ENCODE measurements around the gene LHFPL3.

The LHFPL3 gene

GRCh38 chr7:104628017-104628416 is 299.6 kb downstream of the LHFPL3 start:
- no peak for TF ChIP-seq SUZ12 (IDR thresholded peaks at IDR 0.05)
- TF ChIP-seq HDGF (IDR thresholded peaks at IDR 0.05; ENCODE audit: borderline replicate concordance): no peak
- TF ChIP-seq FOXA1 (IDR thresholded peaks at IDR 0.05): no peak
- TF ChIP-seq NFRKB (IDR thresholded peaks at IDR 0.05): no peak
- no peak for TF ChIP-seq SP1 (IDR thresholded peaks at IDR 0.05)
- no peak for TF ChIP-seq ARNT (IDR thresholded peaks at IDR 0.05)
- TF ChIP-seq FOXM1 (IDR thresholded peaks at IDR 0.05; ENCODE audit: borderline replicate concordance): no peak
- TF ChIP-seq, protein P1, sequence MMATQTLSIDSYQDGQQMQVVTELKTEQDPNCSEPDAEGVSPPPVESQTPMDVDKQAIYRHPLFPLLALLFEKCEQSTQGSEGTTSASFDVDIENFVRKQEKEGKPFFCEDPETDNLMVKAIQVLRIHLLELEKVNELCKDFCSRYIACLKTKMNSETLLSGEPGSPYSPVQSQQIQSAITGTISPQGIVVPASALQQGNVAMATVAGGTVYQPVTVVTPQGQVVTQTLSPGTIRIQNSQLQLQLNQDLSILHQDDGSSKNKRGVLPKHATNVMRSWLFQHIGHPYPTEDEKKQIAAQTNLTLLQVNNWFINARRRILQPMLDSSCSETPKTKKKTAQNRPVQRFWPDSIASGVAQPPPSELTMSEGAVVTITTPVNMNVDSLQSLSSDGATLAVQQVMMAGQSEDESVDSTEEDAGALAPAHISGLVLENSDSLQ (IDR thresholded peaks at IDR 0.05): no peak
- no peak for TF ChIP-seq ZNF384 (IDR thresholded peaks at IDR 0.05)
- TF ChIP-seq FOXK2 (IDR thresholded peaks at IDR 0.05): no peak
- no peak for TF ChIP-seq ELF4 (IDR thresholded peaks at IDR 0.05)
- TF ChIP-seq TARDBP (IDR thresholded peaks at IDR 0.05): no peak
- TF ChIP-seq CTBP1 (IDR thresholded peaks at IDR 0.05; ENCODE audit: borderline replicate concordance): no peak
- no peak for TF ChIP-seq L3MBTL2 (conservative IDR thresholded peaks at IDR 0.05)
- no peak for TF ChIP-seq BHLHE40 (IDR thresholded peaks at IDR 0.05; ENCODE audit: borderline replicate concordance)
- TF ChIP-seq LEF1 (IDR thresholded peaks at IDR 0.05; ENCODE audit: borderline replicate concordance): no peak
- DNase-seq (ENCODE audit: extremely low spot score): no peak
- ChIA-PET POLR2A (no interaction called here), CTCF (no interaction called here)

GRCh38 chr7:104629408-104629807 is 301.0 kb downstream of the LHFPL3 start:
- no peak for TF ChIP-seq SUZ12 (IDR thresholded peaks at IDR 0.05)
- no peak for TF ChIP-seq FOXM1 (IDR thresholded peaks at IDR 0.05; ENCODE audit: borderline replicate concordance)
- POLR2A ChIA-PET: no interaction called here

GRCh38 chr7:104640506-104640905 is 312.1 kb downstream of the LHFPL3 start:
- no peak for TF ChIP-seq ELF4 (IDR thresholded peaks at IDR 0.05)
- no peak for TF ChIP-seq L3MBTL2 (conservative IDR thresholded peaks at IDR 0.05)
- no peak for TF ChIP-seq SP1 (IDR thresholded peaks at IDR 0.05)
- TF ChIP-seq, protein P1 (IDR thresholded peaks at IDR 0.05): no peak
- no peak for TF ChIP-seq CTBP1 (IDR thresholded peaks at IDR 0.05; ENCODE audit: borderline replicate concordance)
- no peak for TF ChIP-seq SUZ12 (IDR thresholded peaks at IDR 0.05)
- CTCF ChIA-PET: no interaction called here
- DNase-seq (ENCODE audit: extremely low spot score): no peak
- POLR2A ChIA-PET: no interaction called here

More at GRCh38 chr7:104629408-104629807, 301.0 kb downstream of the LHFPL3 start:
- no peak for DNase-seq (ENCODE audit: extremely low spot score)
- CTCF ChIA-PET: no interaction called here

DNA sequence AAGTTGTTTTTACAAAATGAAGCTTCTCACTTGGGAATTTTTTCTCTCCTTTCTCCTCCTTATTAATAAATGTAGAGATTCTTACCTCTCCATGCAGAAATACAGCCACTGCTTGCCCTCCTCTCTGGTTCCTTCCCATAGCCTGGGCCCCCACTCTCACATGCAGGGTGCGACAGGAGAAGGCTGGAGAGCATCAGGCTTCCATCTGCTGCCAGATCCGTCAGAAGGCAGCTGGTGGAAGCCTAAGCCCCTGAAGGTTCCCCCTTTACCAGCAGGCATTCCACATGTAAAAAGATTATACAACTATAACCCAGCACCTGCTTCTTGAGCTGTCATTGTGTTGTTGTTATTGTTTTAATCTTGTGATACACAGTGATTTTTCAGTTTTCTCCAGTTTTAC is 314.2 kb downstream of the LHFPL3 start:
- TF ChIP-seq LEF1 (IDR thresholded peaks at IDR 0.05; ENCODE audit: borderline replicate concordance): no peak
- no peak for TF ChIP-seq ELF4 (IDR thresholded peaks at IDR 0.05)
- POLR2A ChIA-PET: no interaction called here
- CTCF ChIA-PET: interaction anchor here (1.5 to 2.5 kb wide), 2 partner anchors 206 to 220 kb away, joined by 6 to 14 read pairs; no protein-coding TSS in a partner anchor
- no peak for DNase-seq (ENCODE audit: extremely low spot score)

DNA sequence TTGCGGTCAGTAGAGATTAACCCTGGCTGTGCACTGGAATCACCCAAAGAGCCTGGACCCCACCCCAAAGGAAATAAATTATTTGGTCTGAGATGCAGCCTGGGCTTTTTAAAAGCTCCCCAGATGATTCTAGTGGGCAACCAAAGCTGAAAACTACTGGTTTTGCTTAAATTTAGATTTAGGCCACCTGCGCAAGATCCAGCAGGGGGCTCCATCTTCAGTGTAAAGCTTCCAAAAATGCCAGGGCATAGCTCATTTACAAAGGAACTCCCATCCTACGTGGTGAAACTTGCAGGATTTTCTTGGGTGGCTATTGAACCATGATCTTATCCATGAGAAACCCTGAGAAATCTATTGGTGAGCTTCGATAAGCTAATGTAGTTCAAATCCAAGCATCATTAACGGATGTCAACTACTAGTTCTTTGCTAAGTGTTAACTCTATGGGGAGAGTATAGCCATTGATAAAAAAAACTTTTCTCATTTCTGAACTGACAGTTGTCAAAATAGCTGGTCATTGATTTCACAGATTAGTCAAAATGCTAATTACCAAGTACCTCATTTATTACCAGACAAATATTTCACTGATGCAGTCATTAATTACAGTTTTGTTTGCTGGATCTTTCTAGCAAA is 315.3 kb downstream of the LHFPL3 start:
- ChIA-PET POLR2A (no interaction called here), CTCF (interaction anchor here (0.6 to 2.5 kb wide), 10 partner anchors 11 to 1717 kb away, joined by 3 to 14 read pairs (median 4); no protein-coding TSS in a partner anchor)
- DNase-seq (ENCODE audit: extremely low spot score): peak; percentile 44
- TF ChIP-seq ELF4 (IDR thresholded peaks at IDR 0.05) (no peak), HDGF (IDR thresholded peaks at IDR 0.05; ENCODE audit: borderline replicate concordance) (no peak), FOXA1 (IDR thresholded peaks at IDR 0.05) (no peak), CTBP1 (IDR thresholded peaks at IDR 0.05; ENCODE audit: borderline replicate concordance) (no peak), SP1 (IDR thresholded peaks at IDR 0.05) (no peak), SUZ12 (IDR thresholded peaks at IDR 0.05) (no peak), FOXK2 (IDR thresholded peaks at IDR 0.05) (no peak), ARNT (IDR thresholded peaks at IDR 0.05) (no peak), BHLHE40 (IDR thresholded peaks at IDR 0.05; ENCODE audit: borderline replicate concordance) (no peak), LEF1 (IDR thresholded peaks at IDR 0.05; ENCODE audit: borderline replicate concordance) (no peak), ZNF384 (IDR thresholded peaks at IDR 0.05) (no peak), TARDBP (IDR thresholded peaks at IDR 0.05) (no peak), NFRKB (IDR thresholded peaks at IDR 0.05) (no peak), L3MBTL2 (conservative IDR thresholded peaks at IDR 0.05) (no peak)
- TF ChIP-seq, protein P1 (IDR thresholded peaks at IDR 0.05): no peak

GRCh38 chr7:104650991-104651640 is 322.7 kb downstream of the LHFPL3 start:
- CTCF ChIA-PET: no interaction called here
- DNase-seq (ENCODE audit: extremely low spot score): no peak
- no peak for TF ChIP-seq L3MBTL2 (conservative IDR thresholded peaks at IDR 0.05)
- no peak for TF ChIP-seq SP1 (IDR thresholded peaks at IDR 0.05)
- no peak for TF ChIP-seq TARDBP (IDR thresholded peaks at IDR 0.05)
- no peak for TF ChIP-seq FOXA1 (IDR thresholded peaks at IDR 0.05)
- TF ChIP-seq, protein P1 (IDR thresholded peaks at IDR 0.05): no peak
- TF ChIP-seq SUZ12 (IDR thresholded peaks at IDR 0.05): no peak
- no peak for TF ChIP-seq BHLHE40 (IDR thresholded peaks at IDR 0.05; ENCODE audit: borderline replicate concordance)
- no peak for TF ChIP-seq LEF1 (IDR thresholded peaks at IDR 0.05; ENCODE audit: borderline replicate concordance)
- TF ChIP-seq CTBP1 (IDR thresholded peaks at IDR 0.05; ENCODE audit: borderline replicate concordance): no peak
- TF ChIP-seq NFRKB (IDR thresholded peaks at IDR 0.05): no peak
- POLR2A ChIA-PET: no interaction called here

Measured in HEK293T (cell line).